Inflammatory macrophage treated with lipopolysaccharide for 1 hour (primary cell): Measurements from ENCODE around the gene ROCK2.
A peak's percentile ranks its signal among the peaks of the same experiment; 100 is the strongest.

ENCODE experiments used
- DNase-seq, 2 donors: peaks; one replicate each; pipeline ENCODE4 v3.0.0-alpha.2; 2020 to 2022

Gene ROCK2

GRCh38 chr2:11344342-11344955 lies at the start of gene ROCK2:
Gene ROCK2, minus strand, starts transcription at chr2:11344636. Its CDS starts 500 bp downstream, at chr2:11344136.
- DNase-seq, result peak; percentile 57 to 65

GRCh38 chr2:11393711-11394236 lies 49.3 kb upstream of the ROCK2 start:
- no peak for DNase-seq

GRCh38 chr2:11391942-11392266 lies 47.5 kb upstream of the ROCK2 start:
- DNase-seq, result no peak

GRCh38 chr2:11390399-11390658 lies 45.9 kb upstream of the ROCK2 start:
- DNase-seq, result no peak

- DNase-seq, result no peak
Measured at GRCh38 chr2:11389551-11390398, 45.3 kb upstream of the ROCK2 start.

- no peak for DNase-seq
Measured at GRCh38 chr2:11389052-11389420, 44.6 kb upstream of the ROCK2 start.

GRCh38 chr2:11388262-11389051 lies 44.0 kb upstream of the ROCK2 start:
- DNase-seq, result no peak

GRCh38 chr2:11387843-11388242 lies 43.4 kb upstream of the ROCK2 start:
- DNase-seq, result no peak

- DNase-seq, result no peak
Measured at GRCh38 chr2:11387100-11387390, 42.6 kb upstream of the ROCK2 start.

GRCh38 chr2:11385847-11386246 lies 41.4 kb upstream of the ROCK2 start:
- DNase-seq, result peak in 1 of 2 donors; percentile 12

GRCh38 chr2:11385216-11385615 lies 40.8 kb upstream of the ROCK2 start:
- no peak for DNase-seq

GRCh38 chr2:11379558-11379957 lies 35.1 kb upstream of the ROCK2 start:
- DNase-seq, result no peak

GRCh38 chr2:11377928-11378545 lies 33.6 kb upstream of the ROCK2 start:
- no peak for DNase-seq

- no peak for DNase-seq
Measured at GRCh38 chr2:11376071-11376470, 31.6 kb upstream of the ROCK2 start.

GRCh38 chr2:11375689-11376027 lies 31.2 kb upstream of the ROCK2 start:
- DNase-seq, result no peak

- DNase-seq, result no peak
Measured at GRCh38 chr2:11375025-11375688, 30.7 kb upstream of the ROCK2 start.

- no peak for DNase-seq
Measured at GRCh38 chr2:11373096-11373495, 28.7 kb upstream of the ROCK2 start.

- DNase-seq, result no peak
Measured at GRCh38 chr2:11371092-11371937, 26.9 kb upstream of the ROCK2 start.

- DNase-seq, result no peak
Measured at GRCh38 chr2:11370377-11371091, 26.1 kb upstream of the ROCK2 start.

- DNase-seq, result no peak
Measured at GRCh38 chr2:11368059-11368572, 23.7 kb upstream of the ROCK2 start.

- DNase-seq, result peak; percentile 46 to 69
Measured at GRCh38 chr2:11367170-11367730, 22.8 kb upstream of the ROCK2 start.
